DMS153 treated with DMSO at 0.1 percent for 48 hours (cell line): ENCODE data around the gene KCNS1.
"Not testable (repeated sequence)": the region's sequence is repeated elsewhere in the genome, so short reads cannot be mapped to it uniquely, and the experiment has no call there.

Source experiments
- DNase-seq: peaks from one replicate; lab custom pipeline; 2025; ENCODE audit not compliant: unreplicated experiment; lab: John Stamatoyannopoulos, UW

The KCNS1 gene

DNA sequence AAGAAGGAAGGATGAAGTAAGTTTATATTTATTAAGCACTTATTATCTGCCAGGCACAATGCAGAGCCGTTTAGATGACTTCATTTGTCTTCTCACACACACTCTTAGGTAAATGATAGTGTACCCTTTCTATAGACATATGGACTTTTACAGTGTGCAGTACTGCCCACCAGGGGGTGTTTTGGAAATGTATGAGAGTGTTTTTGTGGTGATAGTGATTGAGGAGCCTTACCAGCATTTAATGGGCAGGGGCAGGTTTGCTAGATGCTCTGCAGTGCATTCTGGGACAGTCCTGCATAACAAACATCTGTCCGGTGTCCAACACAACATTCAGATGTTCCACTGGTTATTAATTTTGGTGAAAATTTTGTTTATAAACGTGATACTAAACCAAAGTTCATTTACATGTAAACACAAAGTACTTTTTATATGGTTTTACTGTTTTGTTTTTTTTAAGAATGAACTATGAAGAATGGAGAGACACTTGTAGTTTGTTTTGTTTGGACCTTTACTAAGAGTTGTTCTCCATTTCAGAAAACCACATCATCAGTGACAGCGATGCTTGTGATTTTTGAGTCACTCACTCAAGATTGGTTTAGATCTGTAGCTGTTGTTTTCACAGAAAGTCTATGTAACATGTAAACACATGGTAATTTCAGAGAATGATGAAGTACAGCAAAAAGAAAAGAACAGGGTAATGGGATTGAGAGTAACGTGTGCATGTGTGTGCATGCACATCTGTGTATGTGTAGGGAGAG, 19.9 kb downstream of the KCNS1 start:
- no peak for DNase-seq

DNA sequence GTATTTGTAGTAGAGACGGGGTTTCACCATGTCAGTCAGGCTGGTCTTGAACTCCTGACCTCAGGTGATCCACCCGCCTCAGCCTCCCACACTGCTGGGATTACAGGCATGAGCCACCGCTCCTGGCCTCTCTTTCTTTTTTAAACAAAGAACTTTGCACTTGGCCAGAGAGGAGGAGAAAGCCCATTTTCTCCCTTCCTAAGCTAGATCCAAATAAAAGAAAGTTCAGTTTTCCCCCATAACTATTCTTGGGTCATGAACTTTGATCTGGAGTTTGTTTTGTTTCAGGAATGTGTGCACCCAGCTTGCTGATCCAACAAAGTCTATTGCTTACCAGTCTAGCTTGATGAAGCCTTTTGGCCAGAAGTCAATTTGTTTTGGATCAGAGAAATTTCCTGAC, 23.4 kb downstream of the KCNS1 start:
- DNase-seq = no peak

DNA sequence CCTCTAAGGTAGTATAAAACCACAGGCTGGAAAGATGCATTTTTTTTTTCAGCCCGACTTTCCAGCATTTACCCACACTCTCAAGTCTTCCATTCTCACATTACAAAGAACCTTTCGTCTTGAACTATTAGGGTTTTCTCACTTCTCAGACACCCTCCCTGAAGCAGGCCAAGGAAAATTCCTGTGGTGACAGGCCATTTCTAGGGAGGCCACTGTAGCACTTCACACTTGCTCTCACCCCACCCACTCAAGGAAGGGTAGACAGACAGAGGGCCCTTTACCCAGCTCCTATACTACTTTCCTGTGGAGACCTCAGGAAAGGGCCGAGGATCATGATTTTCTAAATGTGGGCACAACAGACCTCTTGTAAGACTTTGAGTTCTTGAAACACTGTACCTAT, 27.7 kb downstream of the KCNS1 start:
- DNase-seq = no peak

DNA sequence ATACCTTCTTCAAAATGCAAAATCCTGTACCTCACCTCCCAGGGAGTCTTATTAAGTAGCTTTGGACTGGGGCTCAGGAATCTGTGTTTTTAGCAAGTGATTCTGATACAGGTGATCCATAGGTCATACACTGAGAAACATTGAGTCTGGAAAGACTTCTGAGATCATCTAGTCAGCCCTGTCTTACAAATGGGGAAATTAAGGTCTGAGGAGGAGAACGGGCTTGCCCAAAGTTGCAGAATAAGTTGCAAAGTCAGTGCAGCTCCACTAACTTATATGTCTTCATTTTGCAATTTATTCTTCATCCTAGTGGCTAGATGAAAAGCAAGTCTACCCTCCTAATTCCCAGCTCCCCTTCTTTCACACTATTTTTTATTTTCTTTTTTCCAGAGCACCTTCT, 28.9 kb downstream of the KCNS1 start:
- DNase-seq = no peak

DNA sequence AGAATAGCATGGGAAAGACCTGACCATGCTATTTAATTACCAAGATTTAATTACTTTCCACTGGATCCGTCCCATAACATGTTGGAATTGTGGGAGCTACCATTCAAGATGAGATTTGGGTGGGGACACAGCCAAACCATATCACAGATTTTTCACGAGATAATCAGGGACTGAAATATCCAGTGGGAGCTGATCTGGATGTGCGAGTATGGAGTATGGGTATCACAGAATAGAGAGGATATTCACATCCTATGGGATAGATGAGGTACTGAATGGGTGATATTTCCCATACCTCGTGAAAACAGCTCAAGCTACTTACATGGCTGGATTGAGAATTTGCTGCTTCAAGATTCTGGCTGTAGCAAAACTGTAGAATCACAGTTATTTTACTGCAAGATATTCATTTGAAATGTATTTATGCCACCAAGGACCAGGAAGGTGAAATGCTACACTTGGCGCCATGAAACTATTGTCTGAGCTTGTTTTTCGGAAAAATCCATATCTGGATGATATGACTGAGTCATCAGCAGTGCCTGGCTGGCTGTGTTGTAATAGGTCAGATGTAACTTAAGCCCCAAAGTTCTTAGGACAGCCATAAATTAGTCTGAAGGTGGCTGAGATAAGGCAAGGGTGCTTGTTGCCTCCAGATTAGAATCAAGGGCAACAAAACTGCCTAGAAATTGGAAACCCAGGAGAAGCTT, 29.8 kb downstream of the KCNS1 start:
- no peak for DNase-seq

DNA sequence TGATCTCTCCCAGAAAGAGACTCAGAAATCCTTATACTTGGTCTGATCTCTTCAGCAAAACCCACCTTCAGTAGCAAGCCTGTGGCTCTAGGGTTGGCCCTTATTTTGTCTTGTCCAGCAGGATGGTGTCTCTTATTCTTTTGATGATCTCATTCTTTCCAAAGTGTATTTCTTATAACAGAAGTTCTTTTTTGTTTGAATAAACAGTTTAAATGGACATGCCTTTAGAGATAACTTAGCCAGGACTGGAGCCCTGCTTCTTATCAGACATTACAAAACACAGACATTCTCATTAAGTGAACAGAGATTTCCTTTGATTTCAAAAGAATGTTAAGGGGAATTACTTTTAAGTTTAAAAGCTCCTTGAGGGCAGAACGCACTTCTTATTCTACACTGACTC, 31.7 kb downstream of the KCNS1 start:
- no peak for DNase-seq

DNA sequence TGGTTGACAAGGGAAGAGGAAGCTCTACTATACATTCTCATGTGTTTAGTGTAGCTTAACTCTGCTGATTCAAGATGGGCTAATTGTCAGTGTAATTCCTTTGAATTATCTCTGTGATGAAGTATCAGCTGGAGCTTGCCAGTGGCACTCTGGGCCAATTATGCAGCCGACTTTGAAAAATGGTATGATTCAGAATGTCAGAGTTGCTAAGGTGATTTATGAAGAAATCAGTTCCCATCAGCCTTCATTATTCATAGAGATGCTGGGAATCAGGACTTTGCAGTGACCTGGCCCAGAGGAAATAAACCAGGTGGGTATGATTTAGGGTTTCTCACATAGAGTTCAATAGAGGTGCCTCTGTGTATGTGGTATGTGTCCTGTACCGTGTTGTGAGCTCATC, 33.4 kb downstream of the KCNS1 start:
- no peak for DNase-seq

DNA sequence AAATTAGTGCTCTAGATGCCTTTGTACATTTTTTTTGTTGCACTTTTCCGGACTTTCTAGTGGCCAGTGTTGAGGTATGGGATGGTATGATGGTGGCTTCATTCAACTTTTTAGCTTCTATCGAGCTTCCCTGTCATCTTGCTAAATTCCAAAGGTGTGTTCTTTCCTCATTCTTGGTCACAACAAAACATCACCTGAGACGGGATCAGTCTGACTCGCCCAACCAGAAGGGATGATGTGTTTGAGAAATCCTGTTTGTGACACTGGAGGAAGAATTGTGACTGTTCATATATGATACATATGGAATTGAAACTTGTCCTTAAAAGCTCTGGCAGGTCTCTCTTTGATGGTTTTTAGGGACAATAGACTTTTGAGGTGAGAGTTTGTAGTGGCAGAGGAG, 33.8 kb downstream of the KCNS1 start:
- no peak for DNase-seq

DNA sequence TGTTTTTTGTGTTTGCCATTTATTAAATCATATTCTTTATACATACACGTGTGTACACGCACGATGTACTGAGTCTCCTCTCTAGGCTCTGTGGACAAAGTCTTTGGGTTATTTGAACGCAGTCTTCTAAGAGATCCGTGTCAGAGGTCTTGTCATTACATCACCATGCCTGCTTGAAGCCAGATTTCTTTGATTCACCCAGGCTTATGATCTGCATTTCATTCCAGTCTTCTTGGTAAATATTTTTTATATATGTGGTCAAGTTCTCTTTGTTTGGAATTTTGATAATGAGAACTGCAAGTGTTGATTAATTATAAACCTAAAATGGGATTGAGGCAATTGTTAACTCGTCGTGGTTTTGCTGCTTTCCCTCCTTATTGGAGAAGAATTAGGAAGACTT, 34.6 kb downstream of the KCNS1 start:
- no peak for DNase-seq

DNA sequence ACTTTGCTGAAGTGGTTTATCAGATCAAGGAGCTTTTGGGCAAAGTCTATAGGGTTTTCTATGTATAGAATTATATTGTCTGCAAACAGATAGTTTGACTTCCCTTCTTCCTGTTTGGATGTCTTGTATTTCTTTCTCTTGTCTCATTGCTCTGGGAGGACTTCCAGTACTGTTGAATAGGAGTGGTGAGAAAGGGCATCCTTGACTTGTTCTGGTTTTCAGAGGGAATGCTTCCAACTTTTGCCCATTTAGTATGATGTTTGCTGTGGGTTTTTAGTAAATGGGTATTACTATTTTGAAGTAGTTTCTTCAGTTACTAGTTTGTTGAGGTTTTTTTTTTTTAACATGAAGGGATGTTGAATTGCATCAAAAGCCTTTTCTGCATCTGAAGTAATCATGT, 36.1 kb downstream of the KCNS1 start:
- no peak for DNase-seq

DNA sequence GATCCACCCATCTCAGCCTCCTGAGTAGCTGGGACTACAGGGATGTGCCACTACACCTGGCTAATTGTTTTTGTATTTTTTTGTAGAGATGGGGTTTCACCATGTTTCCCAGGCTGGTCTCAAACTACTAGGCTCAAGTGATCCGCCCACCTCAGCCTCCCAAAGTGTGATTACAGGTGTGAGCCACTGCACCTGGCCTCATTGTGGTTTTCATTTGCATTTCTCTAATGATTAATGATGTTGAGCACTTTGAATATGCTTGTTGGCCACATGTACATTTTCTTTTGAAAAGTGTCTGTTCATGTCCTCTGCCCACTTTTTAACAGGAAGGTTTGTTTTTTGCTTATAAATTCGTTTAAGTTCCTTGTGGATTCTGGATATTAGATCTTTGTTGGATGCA, 37.8 kb downstream of the KCNS1 start:
- DNase-seq = not testable (repeated sequence)

DNA sequence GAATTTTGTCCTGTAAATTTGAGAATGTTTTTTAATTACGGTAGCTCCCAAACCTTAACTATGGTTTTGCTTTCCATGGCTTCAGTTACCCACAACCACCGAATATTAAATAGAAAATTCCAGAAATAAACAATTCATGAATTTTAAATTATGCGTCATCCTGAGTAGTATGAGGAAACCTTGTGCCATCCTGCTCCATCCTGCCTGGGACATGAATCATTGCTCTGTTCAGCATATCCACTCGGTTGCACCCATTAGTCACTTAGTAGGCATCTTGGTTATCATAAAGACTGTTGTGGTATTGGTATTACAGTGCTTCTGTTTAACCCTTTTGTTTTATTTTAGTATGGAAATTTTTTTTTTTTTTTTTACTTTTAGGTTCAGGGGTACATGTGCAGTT, 39.7 kb downstream of the KCNS1 start:
- no peak for DNase-seq

DNA sequence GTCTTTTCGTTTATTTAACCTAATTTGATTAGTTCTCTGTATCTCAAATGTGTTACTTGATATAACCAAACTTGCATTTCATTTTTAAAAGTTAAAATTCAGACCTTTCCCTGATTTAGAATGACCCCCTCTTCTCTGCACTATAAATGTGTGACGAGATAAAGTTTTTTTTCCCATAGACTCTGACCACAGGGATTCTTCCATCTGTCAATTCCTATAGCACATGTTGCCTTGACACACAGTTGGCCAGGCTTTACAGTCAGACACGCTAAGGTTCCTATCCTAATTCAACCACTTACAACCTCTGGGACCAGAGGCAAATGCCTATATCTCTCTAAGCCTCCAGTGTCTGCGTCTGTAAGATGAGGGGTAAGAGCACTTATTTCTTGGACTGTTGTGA, 40.6 kb downstream of the KCNS1 start:
- DNase-seq = no peak

DNA sequence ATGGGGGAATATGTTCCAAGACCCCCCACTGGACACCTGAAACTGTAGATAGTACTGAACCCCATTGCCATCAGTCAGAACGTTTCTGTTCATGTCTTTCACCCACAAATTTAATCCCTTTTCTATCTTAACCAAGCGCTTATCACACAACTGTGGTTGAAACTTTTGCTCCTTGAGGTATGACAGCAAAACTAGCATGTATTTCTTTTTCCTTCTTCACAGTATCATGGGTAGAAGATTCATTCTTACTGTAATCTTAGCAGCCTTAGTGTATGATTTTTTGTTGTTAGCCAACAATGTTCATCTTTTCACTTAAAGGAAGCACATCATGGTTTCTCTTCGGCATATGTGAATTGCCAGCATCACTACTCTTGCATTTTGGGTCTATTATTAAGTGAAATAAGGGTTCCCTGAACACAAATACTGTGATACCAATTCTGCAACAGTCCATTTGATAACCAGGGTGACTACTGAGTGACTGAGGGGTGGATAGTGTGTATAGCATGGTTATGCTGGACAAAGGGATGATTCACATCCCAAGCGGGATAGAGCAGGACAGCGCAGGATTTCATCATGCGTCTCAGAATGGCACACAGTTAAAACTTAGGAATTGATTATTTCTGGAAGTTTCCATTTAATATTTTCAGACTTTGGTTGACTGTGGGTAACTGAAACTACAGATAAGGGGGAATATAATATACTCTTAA, 41.8 kb downstream of the KCNS1 start:
- DNase-seq = no peak

DNA sequence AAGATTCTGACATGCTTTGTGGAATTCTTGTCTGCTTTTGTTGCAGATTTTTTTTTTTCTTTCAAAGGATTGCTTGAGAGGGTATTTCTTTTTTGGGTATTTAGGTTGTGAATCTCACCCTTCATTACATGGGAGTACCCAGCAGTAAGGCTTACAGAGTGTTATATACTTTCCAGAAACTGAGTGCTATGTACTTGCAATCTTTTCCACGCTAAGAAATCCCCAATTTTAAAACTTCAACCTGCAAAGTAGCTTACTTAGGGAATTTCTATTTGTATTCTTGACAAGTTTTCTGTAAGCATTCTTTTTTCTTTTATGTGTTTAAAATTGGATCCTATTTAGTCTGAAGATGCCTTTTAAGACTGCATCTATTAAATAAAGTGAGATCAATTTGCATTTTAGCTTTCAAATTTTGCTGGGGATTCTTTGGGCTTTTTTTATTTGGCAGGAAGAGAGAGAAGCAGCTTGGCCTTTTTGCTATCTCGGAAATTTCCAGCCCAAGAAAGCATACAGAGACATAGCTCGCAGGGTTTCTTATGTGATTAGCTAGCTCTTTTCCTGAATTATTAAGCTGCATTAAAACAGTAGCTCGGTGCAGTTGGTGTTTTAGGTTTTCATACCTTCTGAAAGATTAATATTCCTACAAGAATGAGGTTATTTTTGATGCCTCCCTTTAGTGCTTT, 42.6 kb downstream of the KCNS1 start:
- DNase-seq = no peak

DNA sequence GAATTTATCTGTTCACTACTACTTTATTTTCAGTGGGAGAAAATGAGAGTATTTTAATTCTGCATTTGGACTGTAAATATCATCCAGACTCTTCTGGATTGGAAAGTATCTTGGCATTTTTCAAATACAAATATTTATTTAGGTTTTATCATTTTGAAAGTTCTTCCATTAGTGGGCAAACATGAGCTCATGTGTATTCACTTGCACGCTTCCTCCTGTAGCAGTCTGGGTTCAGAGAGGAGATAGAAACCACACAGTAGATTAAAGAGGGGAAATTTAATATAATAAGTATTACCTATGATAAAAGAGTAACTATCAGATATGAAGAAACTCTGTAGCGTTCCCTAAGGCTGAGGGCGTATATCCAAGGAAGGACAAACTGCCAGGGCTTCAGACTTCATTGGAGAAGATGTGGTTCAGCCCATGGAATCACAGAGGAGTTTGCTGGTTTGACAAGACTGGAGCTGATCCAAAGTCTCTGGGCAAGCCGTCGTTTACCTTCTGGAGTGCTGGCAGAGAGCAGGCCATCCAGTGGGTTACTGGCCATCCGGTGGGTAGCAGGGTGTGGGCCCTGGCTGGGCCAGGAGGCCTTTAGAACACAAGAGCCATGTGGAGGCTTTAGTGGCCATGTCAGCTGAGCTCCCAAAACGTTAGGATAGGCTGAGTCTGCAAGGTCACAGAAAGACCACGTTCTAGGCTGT, 44.3 kb downstream of the KCNS1 start:
- no peak for DNase-seq

DNA sequence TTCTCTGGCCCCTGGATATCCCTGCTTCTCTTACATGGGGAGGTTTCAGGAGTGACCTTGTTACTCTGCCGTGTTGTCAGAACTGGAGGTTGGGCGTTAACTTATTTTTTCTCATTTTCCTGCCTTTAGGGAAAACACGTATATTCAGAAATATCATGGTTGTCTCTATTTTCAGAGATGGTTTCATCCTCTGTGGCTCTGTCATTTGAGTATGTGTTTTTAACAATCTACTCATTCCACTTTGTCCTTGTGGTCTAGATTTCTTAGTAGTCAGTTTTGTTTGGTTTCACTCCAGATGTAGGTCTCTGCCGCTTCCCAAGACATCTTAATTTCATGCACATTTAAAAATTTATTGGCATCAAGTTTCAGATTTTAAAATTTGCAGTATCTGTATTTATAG, 45.9 kb downstream of the KCNS1 start:
- no peak for DNase-seq

DNA sequence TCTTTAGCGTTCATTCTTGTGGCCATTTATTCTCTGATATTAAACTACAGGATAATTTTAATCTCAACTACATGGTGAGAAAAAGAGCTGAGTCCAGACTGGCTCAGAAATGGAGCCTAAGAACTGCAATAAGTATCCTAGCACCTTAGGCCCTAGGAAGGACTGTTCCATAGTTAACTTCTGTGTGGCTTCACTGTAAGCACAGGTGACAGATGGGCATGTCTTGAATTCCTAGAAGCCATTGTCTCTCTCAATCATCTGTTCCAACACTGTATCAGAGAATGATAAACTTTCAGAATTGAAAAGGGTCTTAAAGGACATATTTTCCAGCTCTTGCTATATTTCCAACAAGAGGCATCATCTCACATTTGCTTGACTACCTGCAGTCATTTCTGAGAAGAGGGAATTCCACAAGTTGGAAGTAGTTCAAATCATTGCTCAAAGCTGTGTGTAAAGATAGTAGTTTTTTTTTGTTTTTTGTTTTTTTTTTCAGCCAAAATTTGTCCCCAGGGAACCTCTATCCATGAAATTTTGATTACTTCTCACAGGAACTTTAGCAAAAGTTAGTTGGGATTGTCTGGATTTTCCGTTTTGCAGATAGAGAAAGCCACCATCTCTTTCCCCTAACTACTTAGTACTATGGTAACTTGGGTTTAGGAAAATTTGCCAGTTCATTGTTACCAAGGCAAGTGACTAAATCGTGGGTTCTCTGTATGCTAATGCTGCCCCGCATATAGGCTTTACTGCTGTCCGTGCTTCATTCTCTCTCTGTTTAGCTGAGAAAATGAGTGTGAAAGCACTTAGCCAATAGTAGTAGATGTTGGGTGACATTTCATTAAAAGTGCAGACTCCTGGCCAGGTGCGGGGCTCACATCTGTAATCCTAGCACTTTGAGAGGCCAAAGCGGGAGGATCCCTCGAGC, 47.2 kb downstream of the KCNS1 start:
- no peak for DNase-seq

DNA sequence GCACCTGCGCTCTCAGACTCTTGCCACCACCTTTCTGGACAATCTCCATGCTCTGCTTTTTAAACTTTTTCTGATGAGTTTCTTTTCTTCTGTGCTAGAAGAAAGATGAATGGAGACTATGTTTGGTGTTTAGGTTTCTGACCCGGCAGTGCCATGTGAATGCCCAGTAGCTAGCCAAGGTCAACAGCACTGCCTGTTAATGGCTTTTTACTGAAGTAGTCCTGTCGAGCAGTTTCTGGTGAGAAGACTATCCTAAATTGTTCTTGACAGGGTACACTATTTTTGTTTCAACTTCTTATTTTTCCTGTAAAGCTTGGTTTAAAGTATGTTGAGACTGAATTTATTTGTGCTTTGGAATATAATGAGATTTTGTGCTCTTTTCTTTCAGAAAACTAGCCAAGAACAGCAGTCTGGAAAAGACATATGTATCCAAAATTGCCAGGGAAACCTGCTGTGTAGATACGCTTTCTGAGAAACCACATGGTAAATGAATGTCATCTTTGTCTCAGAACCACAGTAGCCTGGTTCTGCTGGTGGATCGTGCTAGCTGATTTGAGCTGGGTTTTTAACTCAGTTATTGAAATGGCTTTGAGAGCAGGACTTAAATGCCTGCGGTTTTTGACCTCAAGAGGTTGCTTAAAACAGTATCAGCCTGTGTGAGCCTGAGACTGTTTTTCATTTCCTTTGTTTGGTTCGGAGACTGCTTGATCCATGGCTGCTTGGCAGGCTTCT, 48.1 kb downstream of the KCNS1 start:
- DNase-seq = no peak
